ENCODE measurements around the gene ERLIN1. TPM values are rescaled to one million over a fixed set of nuclear protein-coding genes. Genes with fewer than 3 reads are reported as not detected.

The ERLIN1 gene
- total and polyA plus RNA-seq, 2 experiments from 2014 or later, result 7.2 to 20.4 TPM

- TF ChIP-seq REST (IDR thresholded peaks at IDR 0.05; ENCODE audit: unreplicated experiment) (no peak), JUNB (IDR thresholded peaks at IDR 0.05; ENCODE audit: unreplicated experiment) (no peak), CTCF (conservative IDR thresholded peaks at IDR 0.05; ENCODE audit: low read depth in 2 of 2) (no peak), POLR2AphosphoS5 (IDR thresholded peaks at IDR 0.05; ENCODE audit: low read depth) (no peak), STAT1 (IDR thresholded peaks at IDR 0.05; ENCODE audit: unreplicated experiment) (no peak), CREB1 (CRISPR knock-in tag; IDR thresholded peaks at IDR 0.05; ENCODE audit: low read depth) (no peak), EZH2 (IDR thresholded peaks at IDR 0.05; ENCODE audit: low read depth, unreplicated experiment) (no peak), ETS1 (IDR thresholded peaks at IDR 0.05) (no peak), NANOG (IDR thresholded peaks at IDR 0.05; ENCODE audit: borderline replicate concordance) (no peak)
These were observed 28.7 kb downstream of the ERLIN1 start (continued) for GRCh38 chr10:100157156-100157555.

GRCh38 chr10:100155936-100156335 is 29.9 kb downstream of the ERLIN1 start:
- Mint-ChIP-seq H3K4me3 (no peak overlapping the region), H3K27ac (no peak overlapping the region), H3K27me3 (ENCODE audit: insufficient read depth, low read depth, poor library complexity) (no peaks in the 10 kb centered on the region), H3K36me3 (ENCODE audit: low read depth) (peaks cover 36% of the 10 kb centered on the region), H3K4me1 (no peaks in the 10 kb centered on the region), H3K9me3 (no peaks in the 10 kb centered on the region)
- ATAC-seq, result no peak
- Histone ChIP-seq H3K79me2 (replicated peaks; ENCODE audit: insufficient read depth) (0 out of 2 replicates have a peak, but pooled peaks cover 6% of the 10 kb centered on the region), H3K27ac (ENCODE audit: low read depth) (no peak overlapping the region), H4K20me1 (replicated peaks; ENCODE audit: insufficient read depth) (no peaks in the 10 kb centered on the region; the same call in 1 of the 2 replicates), H2AFZ (no peak overlapping the region), H3F3A (replicated peaks; ENCODE audit: low read depth) (no peaks in the 10 kb centered on the region), H3K4me2 (no peak overlapping the region), H3K4me3 (no peak overlapping the region), H3K36me3 (ENCODE audit: insufficient read depth) (peaks cover 18% of the 10 kb centered on the region), H3K9me2 (ENCODE audit: insufficient read depth) (no peaks in the 10 kb centered on the region), H3K4me1 (ENCODE audit: insufficient read depth) (no peaks in the 10 kb centered on the region), H3K27me3 (ENCODE audit: insufficient read depth) (no peaks in the 10 kb centered on the region)
- DNase-seq (ENCODE audit: low spot score), result no peak
- no peak for TF ChIP-seq NANOG (IDR thresholded peaks at IDR 0.05; ENCODE audit: borderline replicate concordance)
- TF ChIP-seq CREB1 (CRISPR knock-in tag; IDR thresholded peaks at IDR 0.05; ENCODE audit: low read depth), result no peak
- no peak for TF ChIP-seq ZNF462 (CRISPR knock-in tag; IDR thresholded peaks at IDR 0.05)
